HEK293T (cell line): ENCODE results near the gene EGFR.

Experiments
- BHLHE40 ChIP-seq: fragments of 450-650 bp; IDR thresholded peaks from 2 replicates; pipeline ENCODE4 v1.6.1; 2016; ENCODE audit warnings: mild to moderate bottlenecking, moderate library complexity, borderline replicate concordance
- ELF4 ChIP-seq: fragments of 450-650 bp; IDR thresholded peaks from 2 replicates; pipeline ENCODE4 v1.6.1; 2017; ENCODE audit warnings: antibody characterized with exemption
- FOXA1 ChIP-seq: fragments of 450-650 bp; IDR thresholded peaks from 2 replicates; pipeline ENCODE4 v1.6.1; 2016; ENCODE audit warnings: mild to moderate bottlenecking
- FOXM1 ChIP-seq: fragments of 450-650 bp; IDR thresholded peaks from 2 replicates; pipeline ENCODE4 v1.6.1; 2017; ENCODE audit warnings: mild to moderate bottlenecking, borderline replicate concordance
- HDGF ChIP-seq: fragments of 450-650 bp; IDR thresholded peaks from 2 replicates; pipeline ENCODE4 v1.6.1; 2017; ENCODE audit warnings: antibody characterized with exemption, borderline replicate concordance
- L3MBTL2 ChIP-seq: fragments of 450-650 bp; conservative IDR thresholded peaks from 2 replicates; pipeline ENCODE4 v1.6.1; 2016; ENCODE audit warnings: mild to moderate bottlenecking
- LEF1 ChIP-seq: fragments of 450-650 bp; IDR thresholded peaks from 2 replicates; pipeline ENCODE4 v1.6.1; 2017; ENCODE audit warnings: mild to moderate bottlenecking, borderline replicate concordance
- SP1 ChIP-seq: fragments of 450-650 bp; IDR thresholded peaks from 2 replicates; pipeline ENCODE4 v1.6.1; 2017
- SUZ12 ChIP-seq: fragments of 450-650 bp; IDR thresholded peaks from 2 replicates; pipeline ENCODE4 v1.6.1; 2016; ENCODE audit warnings: mild to moderate bottlenecking
- TARDBP ChIP-seq: fragments of 450-650 bp; IDR thresholded peaks from 2 replicates; pipeline ENCODE4 v1.6.1; 2016
- ZNF384 ChIP-seq: fragments of 450-650 bp; IDR thresholded peaks from 2 replicates; pipeline ENCODE4 v1.6.1; 2016
- TF ChIP-seq, protein P1 (sequence below): fragments of 450-650 bp; IDR thresholded peaks from 2 replicates; pipeline ENCODE4 v1.6.1; 2016

DNA sequence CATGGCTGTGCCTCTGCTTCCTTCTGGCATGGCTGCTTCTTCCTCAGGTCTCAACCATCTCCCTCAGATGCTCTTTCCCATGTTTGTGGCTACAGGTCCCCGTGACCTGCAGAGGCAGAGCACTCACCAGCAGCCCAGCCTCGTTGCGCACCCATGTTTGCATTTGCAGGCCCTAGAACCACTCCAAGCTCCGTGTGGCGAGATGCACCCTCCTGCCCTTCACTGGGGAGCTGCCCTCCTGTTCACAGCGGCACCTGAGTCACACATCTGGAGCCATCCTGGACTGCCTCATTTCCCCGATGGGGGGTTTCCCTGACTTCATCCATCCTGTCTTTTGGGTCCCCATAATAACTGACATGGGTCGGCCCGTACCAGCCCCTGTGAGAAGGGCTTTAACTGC lies 35.9 kb downstream of the EGFR start:
- TF ChIP-seq TARDBP: no peak
- TF ChIP-seq, protein P1, sequence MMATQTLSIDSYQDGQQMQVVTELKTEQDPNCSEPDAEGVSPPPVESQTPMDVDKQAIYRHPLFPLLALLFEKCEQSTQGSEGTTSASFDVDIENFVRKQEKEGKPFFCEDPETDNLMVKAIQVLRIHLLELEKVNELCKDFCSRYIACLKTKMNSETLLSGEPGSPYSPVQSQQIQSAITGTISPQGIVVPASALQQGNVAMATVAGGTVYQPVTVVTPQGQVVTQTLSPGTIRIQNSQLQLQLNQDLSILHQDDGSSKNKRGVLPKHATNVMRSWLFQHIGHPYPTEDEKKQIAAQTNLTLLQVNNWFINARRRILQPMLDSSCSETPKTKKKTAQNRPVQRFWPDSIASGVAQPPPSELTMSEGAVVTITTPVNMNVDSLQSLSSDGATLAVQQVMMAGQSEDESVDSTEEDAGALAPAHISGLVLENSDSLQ: no peak
- no peak for TF ChIP-seq FOXA1
- no peak for TF ChIP-seq SUZ12
- no peak for TF ChIP-seq SP1
- no peak for TF ChIP-seq ZNF384
- no peak for TF ChIP-seq FOXM1
- no peak for TF ChIP-seq HDGF
- no peak for TF ChIP-seq BHLHE40
- no peak for TF ChIP-seq LEF1
- no peak for TF ChIP-seq ELF4
- TF ChIP-seq L3MBTL2: no peak
